HEK293 (cell line): ENCODE results near the gene ZNF423.

Experiments
- CTCF ChIA-PET: fragments of 350-600 bp; formaldehyde crosslinking; extraction: SDS; loops from one replicate; lab custom pipeline; 2021; ENCODE audit warnings: antibody characterized with exemption; lab: Yijun Ruan, JAX
- POLR2A ChIA-PET: fragments of 300-600 bp; formaldehyde crosslinking; extraction: SDS; loops from one replicate; lab custom pipeline; 2020; ENCODE audit warnings: antibody characterized with exemption, inconsistent platforms; lab: Yijun Ruan, JAX
- H3K27ac ChIP-seq: fragments of 200-500 bp; sonication (Bioruptor generic); 2 replicates; pipeline ENCODE4 v1.5.1; 2014; ENCODE audit warnings: low read depth, low read length, control low read depth, inconsistent platforms; ENCODE audit errors: extremely low read depth
- H3K36me3 ChIP-seq, 2 experiments: fragments of 200-500 bp in 1 of 2; sonication (Bioruptor generic) in 1 of 2; 1 replicate in 1 of 2; 2 replicates in 1 of 2; pipeline ENCODE4 v1.5.1; 2014 to 2017; ENCODE audit warnings: inconsistent platforms in 2 of 2, low read length in 2 of 2; ENCODE audit not compliant: control insufficient read depth in 2 of 2, insufficient read depth in 1 of 2
- H3K4me1 ChIP-seq: fragments of 200-500 bp; sonication (Bioruptor generic); 2 replicates; pipeline ENCODE4 v1.5.1; 2014; ENCODE audit warnings: mild to moderate bottlenecking, low read length, inconsistent platforms; ENCODE audit not compliant: control insufficient read depth, insufficient read depth
- H3K4me3 ChIP-seq: 2 replicates; pipeline ENCODE4 v1.5.1; 2011; ENCODE audit warnings: low read depth, mild to moderate bottlenecking, control low read depth, low read length, moderate library complexity
- H3K9me3 ChIP-seq: fragments of 200-500 bp; sonication (Bioruptor generic); 2 replicates; pipeline ENCODE4 v1.5.1; 2014; ENCODE audit warnings: low read depth, low read length, inconsistent platforms; ENCODE audit not compliant: control insufficient read depth, insufficient read depth
- GLI4 ChIP-seq: fragments of 450-650 bp; formaldehyde crosslinking; IDR thresholded peaks from 2 replicates; pipeline ENCODE4 v1.5.1; 2016; ENCODE audit warnings: missing biosample characterization, missing genetic modification characterization
- GLIS1 ChIP-seq: fragments of 450-650 bp; formaldehyde crosslinking; IDR thresholded peaks from 2 replicates; pipeline ENCODE4 v1.5.1; 2016; ENCODE audit warnings: missing biosample characterization, missing genetic modification characterization
- KLF17 ChIP-seq: fragments of 450-650 bp; formaldehyde crosslinking; IDR thresholded peaks from 2 replicates; pipeline ENCODE4 v1.5.1; 2016; ENCODE audit warnings: missing biosample characterization, missing genetic modification characterization
- KLF9 ChIP-seq: fragments of 450-650 bp; formaldehyde crosslinking; IDR thresholded peaks from 2 replicates; pipeline ENCODE4 v1.5.1; 2016; ENCODE audit warnings: missing biosample characterization, missing genetic modification characterization, low read depth
- RBAK ChIP-seq: fragments of 450-650 bp; formaldehyde crosslinking; IDR thresholded peaks from 2 replicates; pipeline ENCODE4 v1.5.1; 2016; ENCODE audit warnings: missing biosample characterization, missing genetic modification characterization
- ZBTB20 ChIP-seq: fragments of 450-650 bp; formaldehyde crosslinking; IDR thresholded peaks from 2 replicates; pipeline ENCODE4 v1.5.1; 2016; ENCODE audit warnings: missing biosample characterization, missing genetic modification characterization
- ZBTB26 ChIP-seq: fragments of 450-650 bp; formaldehyde crosslinking; optimal IDR thresholded peaks from 2 replicates; pipeline ENCODE3; 2016; ENCODE audit warnings: missing biosample characterization, mild to moderate bottlenecking, missing genetic modification characterization
- ZEB2 ChIP-seq: fragments of 450-650 bp; formaldehyde crosslinking; IDR thresholded peaks from 2 replicates; pipeline ENCODE4 v1.5.1; 2016; ENCODE audit warnings: missing biosample characterization, missing genetic modification characterization
- ZIC2 ChIP-seq: fragments of 450-650 bp; formaldehyde crosslinking; IDR thresholded peaks from 2 replicates; pipeline ENCODE4 v1.5.1; 2016; ENCODE audit warnings: missing biosample characterization, missing genetic modification characterization
- ZNF146 ChIP-seq: fragments of 450-650 bp; formaldehyde crosslinking; IDR thresholded peaks from 2 replicates; pipeline ENCODE4 v1.5.1; 2016; ENCODE audit warnings: missing biosample characterization, missing genetic modification characterization
- ZNF157 ChIP-seq: fragments of 450-650 bp; formaldehyde crosslinking; IDR thresholded peaks from 2 replicates; pipeline ENCODE4 v1.5.1; 2016; ENCODE audit warnings: missing biosample characterization, missing genetic modification characterization
- ZNF169 ChIP-seq: fragments of 450-650 bp; formaldehyde crosslinking; IDR thresholded peaks from 2 replicates; pipeline ENCODE4 v1.5.1; 2016; ENCODE audit warnings: missing biosample characterization, missing genetic modification characterization
- ZNF211 ChIP-seq: fragments of 450-650 bp; formaldehyde crosslinking; IDR thresholded peaks from 2 replicates; pipeline ENCODE4 v1.5.1; 2016; ENCODE audit warnings: low read depth, missing biosample characterization, missing genetic modification characterization
- ZNF26 ChIP-seq: fragments of 450-650 bp; formaldehyde crosslinking; IDR thresholded peaks from 2 replicates; pipeline ENCODE4 v1.5.1; 2016; ENCODE audit warnings: missing biosample characterization, missing genetic modification characterization
- ZNF302 ChIP-seq: fragments of 450-650 bp; formaldehyde crosslinking; IDR thresholded peaks from 2 replicates; pipeline ENCODE4 v1.5.1; 2016; ENCODE audit warnings: missing biosample characterization, missing genetic modification characterization, low read depth
- ZNF510 ChIP-seq: fragments of 450-650 bp; formaldehyde crosslinking; IDR thresholded peaks from 2 replicates; pipeline ENCODE4 v1.5.1; 2018; ENCODE audit warnings: mild to moderate bottlenecking, missing genetic modification characterization, missing biosample characterization; ENCODE audit not compliant: insufficient replicate concordance
- ZNF514 ChIP-seq: fragments of 450-650 bp; formaldehyde crosslinking; IDR thresholded peaks from 2 replicates; pipeline ENCODE4 v1.5.1; 2016; ENCODE audit warnings: missing biosample characterization, missing genetic modification characterization
- ZNF548 ChIP-seq: fragments of 450-650 bp; formaldehyde crosslinking; IDR thresholded peaks from 2 replicates; pipeline ENCODE4 v1.5.1; 2016; ENCODE audit warnings: missing biosample characterization, missing genetic modification characterization
- ZNF555 ChIP-seq: fragments of 450-650 bp; formaldehyde crosslinking; conservative IDR thresholded peaks from 2 replicates; pipeline ENCODE4 v1.5.1; 2017; ENCODE audit warnings: missing biosample characterization, mild to moderate bottlenecking, missing genetic modification characterization, inconsistent platforms
- ZNF561 ChIP-seq: fragments of 450-650 bp; IDR thresholded peaks from 2 replicates; pipeline ENCODE4 v1.5.1; 2018; ENCODE audit warnings: missing biosample characterization, missing genetic modification characterization, borderline replicate concordance
- ZNF600 ChIP-seq: fragments of 450-650 bp; formaldehyde crosslinking; IDR thresholded peaks from 2 replicates; pipeline ENCODE4 v1.5.1; 2016; ENCODE audit warnings: missing biosample characterization, missing genetic modification characterization
- ZNF639 ChIP-seq: fragments of 450-650 bp; formaldehyde crosslinking; IDR thresholded peaks from 2 replicates; pipeline ENCODE4 v1.5.1; 2016; ENCODE audit warnings: missing biosample characterization, missing genetic modification characterization
- ZNF692 ChIP-seq: fragments of 450-650 bp; formaldehyde crosslinking; IDR thresholded peaks from 2 replicates; pipeline ENCODE4 v1.5.1; 2016; ENCODE audit warnings: missing biosample characterization, missing genetic modification characterization
- ZNF701 ChIP-seq: fragments of 450-650 bp; formaldehyde crosslinking; IDR thresholded peaks from 2 replicates; pipeline ENCODE4 v1.5.1; 2016; ENCODE audit warnings: missing biosample characterization, missing genetic modification characterization
- ZNF747 ChIP-seq: fragments of 450-650 bp; formaldehyde crosslinking; IDR thresholded peaks from 2 replicates; pipeline ENCODE4 v1.5.1; 2016; ENCODE audit warnings: missing biosample characterization, missing genetic modification characterization
- ZNF791 ChIP-seq: fragments of 450-650 bp; formaldehyde crosslinking; IDR thresholded peaks from 2 replicates; pipeline ENCODE4 v1.5.1; 2016; ENCODE audit warnings: missing biosample characterization, missing genetic modification characterization

Gene ZNF423

GRCh38 chr16:49526860-49527365 lies 329.0 kb downstream of the ZNF423 start:
- ChIA-PET POLR2A (no interaction called here), CTCF (no interaction called here)
- TF ChIP-seq ZBTB20 (no peak), ZNF26 (tag by site-specific recombination) (no peak), ZNF555 (no peak), ZNF169 (tag by site-specific recombination) (no peak), ZNF548 (tag by site-specific recombination) (no peak), KLF9 (tag by site-specific recombination) (no peak)
- H3K4me1 ChIP-seq: no peaks in the 10 kb centered on the region
- no peak overlapping the region for H3K4me3 ChIP-seq
- no peaks in the 10 kb centered on the region for H3K9me3 ChIP-seq
- no peak overlapping the region for H3K27ac ChIP-seq
- peaks cover 0 to 3% of the 10 kb centered on the region in 2 experiments; a peak in 1 of 3 replicates for H3K36me3 ChIP-seq

GRCh38 chr16:49524947-49525315 lies 331.0 kb downstream of the ZNF423 start:
- POLR2A ChIA-PET: no interaction called here
- no peaks in the 10 kb centered on the region for H3K9me3 ChIP-seq
- no peak for TF ChIP-seq ZNF302 (tag by site-specific recombination)
- TF ChIP-seq GLI4 (tag by site-specific recombination): no peak
- TF ChIP-seq ZNF561: no peak
- no peak for TF ChIP-seq KLF17 (tag by site-specific recombination)
- TF ChIP-seq ZNF747 (tag by site-specific recombination): no peak
- TF ChIP-seq ZNF791: no peak
- TF ChIP-seq RBAK: no peak
- TF ChIP-seq, all 188 proteins: peak for 0
- Histone ChIP-seq H3K36me3 (peaks cover 0 to 3% of the 10 kb centered on the region in 2 experiments; a peak in 1 of 3 replicates), H3K4me1 (no peaks in the 10 kb centered on the region), H3K4me3 (no peak overlapping the region), H3K27ac (no peak overlapping the region)
- CTCF ChIA-PET: interaction anchor here (0.7 to 1.2 kb wide), 2 partner anchors 33 to 59 kb away, joined by 3 read pairs; no protein-coding TSS in a partner anchor

- no peak overlapping the region for H3K27ac ChIP-seq
- ChIA-PET POLR2A (no interaction called here), CTCF (interaction anchor here (1.2 kb wide), 1 partner anchor 32 kb away, joined by 3 read pairs; no protein-coding TSS in a partner anchor)
- peak; percentile 27 for TF ChIP-seq GLIS1 (tag by site-specific recombination)
- TF ChIP-seq ZNF600 (tag by site-specific recombination): no peak
- TF ChIP-seq ZNF146 (tag by site-specific recombination): no peak
- TF ChIP-seq ZNF514 (tag by site-specific recombination): no peak
- TF ChIP-seq ZNF639 (tag by site-specific recombination): no peak
- no peak for TF ChIP-seq ZNF692
- no peak for TF ChIP-seq ZNF211
- no peak for TF ChIP-seq ZNF510 (tag by site-specific recombination)
- TF ChIP-seq ZNF555: no peak
- no peak for TF ChIP-seq ZEB2 (tag by site-specific recombination)
- TF ChIP-seq ZBTB26 (tag by site-specific recombination): no peak
- TF ChIP-seq ZNF701 (tag by site-specific recombination): no peak
- TF ChIP-seq ZIC2 (tag by site-specific recombination): peak; percentile 93
- no peak for TF ChIP-seq ZNF157 (tag by site-specific recombination)
- TF ChIP-seq, all 188 proteins: peak for 2
- no peaks in the 10 kb centered on the region for H3K9me3 ChIP-seq
- no peaks in the 10 kb centered on the region for H3K4me1 ChIP-seq
- peaks cover 0 to 3% of the 10 kb centered on the region in 2 experiments; a peak in 1 of 3 replicates for H3K36me3 ChIP-seq
- no peak overlapping the region for H3K4me3 ChIP-seq
Observed at GRCh38 chr16:49524216-49524946, 331.5 kb downstream of the ZNF423 start.
